HL-60 (cell line): ENCODE results near the gene TGFBR1.
A peak's percentile ranks its signal among the peaks of the same experiment; 100 is the strongest.

Source experiments
- DNase-seq, 2 experiments: peaks; one replicate each; pipeline ENCODE4 v3.0.0-alpha.2; 2010 to 2020; ENCODE audit warnings: low read depth in 1 of 2, low spot score in 1 of 2
- H3K27ac ChIP-seq: fragments of 250-450 bp; sonication (Bioruptor Pico); replicated peaks from 2 replicates; pipeline ENCODE4 v1.5.1; 2020; ENCODE audit warnings: mild to moderate bottlenecking, moderate library complexity
- H3K27me3 ChIP-seq: fragments of 250-450 bp; sonication (Bioruptor Pico); 2 replicates; pipeline ENCODE4 v1.5.1; 2021; ENCODE audit warnings: mild to moderate bottlenecking, moderate library complexity; ENCODE audit not compliant: insufficient read depth, poor library complexity, severe bottlenecking
- H3K4me3 ChIP-seq: replicated peaks from 2 replicates; pipeline ENCODE4 v1.5.1; 2011; ENCODE audit warnings: mild to moderate bottlenecking, control low read depth, low read length; ENCODE audit not compliant: insufficient read depth
- CTCF ChIP-seq: IDR thresholded peaks from one replicate; pipeline ENCODE4 v1.5.1; 2011; ENCODE audit warnings: low read length, control low read depth, inconsistent platforms; ENCODE audit not compliant: insufficient read depth
- GABPA ChIP-seq: IDR thresholded peaks from 2 replicates; pipeline ENCODE4 v1.6.1; 2012; ENCODE audit warnings: low read depth
- POLR2AphosphoS5 ChIP-seq: IDR thresholded peaks from 2 replicates; pipeline ENCODE4 v1.6.1; 2012; ENCODE audit warnings: low read depth
- REST ChIP-seq: IDR thresholded peaks from 2 replicates; pipeline ENCODE4 v1.6.1; 2012; ENCODE audit warnings: low read depth; ENCODE audit not compliant: insufficient replicate concordance
- SPI1 ChIP-seq: IDR thresholded peaks from 2 replicates; pipeline ENCODE4 v1.6.1; 2012; ENCODE audit warnings: low read depth, mild to moderate bottlenecking, borderline replicate concordance
- long read RNA-seq: library from polyadenylated mRNA; unstranded; transcript quantifications from one replicate; pipeline ENCODE4 v2.0.0, GENCODE V29; 2020

Gene TGFBR1
- long read RNA-seq, partial matches to known transcripts: 0 of 7 reads
- long read RNA-seq, other reads (novel, unspliced or antisense): 7 of 7 reads

GRCh38 chr9:99104459-99105151, at the start of gene TGFBR1:
Gene TGFBR1, plus strand, starts transcription at chr9:99105113. Its CDS starts 93 bp downstream, at chr9:99105206.
- TF ChIP-seq REST: no peak
- no peak for TF ChIP-seq POLR2AphosphoS5
- no peak for TF ChIP-seq CTCF
- peak; percentile 25; the same call in 1 of the 2 replicates for TF ChIP-seq SPI1
- no peak for TF ChIP-seq GABPA
- H3K27ac ChIP-seq: peak within 1 kb of the TSS; percentile 87
- peak; percentile 72 to 90 for DNase-seq
- no peaks in the 10 kb centered on the region for H3K27me3 ChIP-seq
- H3K4me3 ChIP-seq: peak within 1 kb of the TSS; percentile 79

- Histone ChIP-seq H3K27me3 (no peaks in the 10 kb centered on the region), H3K4me3 (no peak overlapping the region), H3K27ac (no peak overlapping the region)
- no peak for DNase-seq
- no peak for TF ChIP-seq POLR2AphosphoS5
- no peak for TF ChIP-seq SPI1
- no peak for TF ChIP-seq REST
- no peak for TF ChIP-seq GABPA
- TF ChIP-seq CTCF: no peak
Measured at GRCh38 chr9:99055384-99055783, 49.5 kb upstream of the TGFBR1 start.

GRCh38 chr9:99056186-99056585, 48.7 kb upstream of the TGFBR1 start:
- no peak overlapping the region for H3K27ac ChIP-seq
- no peak for TF ChIP-seq CTCF
- no peak overlapping the region for H3K4me3 ChIP-seq
- no peaks in the 10 kb centered on the region for H3K27me3 ChIP-seq
- no peak for DNase-seq
